WTC11 (cell line): ENCODE measurements around the gene SHPK.

Experiments used
- CTCF ChIP-seq: fragments of 200-600 bp; IDR thresholded peaks from 2 replicates; pipeline ENCODE4 v1.8.0; 2022; ENCODE audit warnings: antibody characterized with exemption
- KAT7 ChIP-seq: sonication (generic); formaldehyde crosslinking; IDR thresholded peaks from 2 replicates; pipeline ENCODE4 v1.8.1; 2023; ENCODE audit warnings: missing genetic modification reagents, mild to moderate bottlenecking, borderline replicate concordance

DNA sequence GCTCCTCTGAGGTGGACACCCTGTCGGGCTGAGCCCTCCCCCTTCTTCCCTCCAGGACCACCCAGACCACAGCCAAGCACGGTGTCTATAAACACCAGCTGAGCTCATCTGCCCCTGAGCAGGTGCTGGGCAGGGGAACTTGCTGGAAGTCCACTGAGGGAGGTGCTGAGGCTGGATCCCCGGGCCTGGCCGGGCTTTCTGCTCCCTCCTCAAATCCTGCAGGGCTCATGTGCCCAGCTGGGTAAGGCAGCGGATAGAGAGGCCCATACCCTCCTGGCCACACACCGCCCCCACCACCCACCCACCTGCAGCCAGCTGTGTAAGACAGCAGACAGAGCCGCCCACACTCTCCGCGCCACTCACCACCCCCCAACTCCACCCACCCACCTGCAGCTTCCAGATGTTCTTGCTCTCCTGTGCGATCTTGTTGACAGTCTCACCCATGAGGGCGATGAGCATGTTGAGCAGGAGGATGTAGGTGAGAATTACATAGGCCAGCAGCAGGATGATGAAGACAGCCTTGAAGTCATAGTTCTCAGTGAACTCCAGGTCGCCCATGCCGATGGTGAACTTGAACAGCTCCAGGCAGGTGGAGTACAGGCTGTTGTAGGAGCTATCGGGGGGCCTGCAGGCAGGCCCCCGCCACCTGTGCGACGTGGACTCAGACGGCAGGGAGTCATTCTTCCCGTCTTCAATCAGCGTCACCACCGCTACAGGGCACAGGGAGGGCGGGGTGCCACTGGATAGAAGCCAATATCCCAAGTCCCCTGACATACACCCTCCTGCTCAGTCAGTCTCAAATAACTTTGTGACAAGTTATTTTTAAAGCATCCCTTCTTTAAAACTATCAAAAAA, 62.6 kb downstream of the SHPK start:
- TF ChIP-seq KAT7 (CRISPR knock-in tag) (no peak), CTCF (no peak)
